Lower leg skin (tissue), 4 donors: ENCODE results near the gene MXRA7. TPM values are rescaled to one million over a fixed set of nuclear protein-coding genes. Genes with fewer than 3 reads are reported as not detected.
"Not testable (repeated sequence)": the region's sequence is repeated elsewhere in the genome, so short reads cannot be mapped to it uniquely, and the experiment has no call there.

Experiments
- DNase-seq, 2 donors: peaks; one replicate each; pipeline ENCODE4 v3.0.0-alpha.2; 2019; ENCODE audit warnings: low spot score in 2 of 2
- H3K4me3 ChIP-seq: fragments of 200-600 bp; sonication (generic); 2 replicates; pipeline ENCODE4 v1.5.1; 2017; ENCODE audit warnings: mild to moderate bottlenecking, low read depth; ENCODE audit not compliant: poor library complexity, severe bottlenecking
- CTCF ChIP-seq, 3 donors: fragments of 450-650 bp; IDR thresholded peaks; one replicate each; pipeline ENCODE4 v1.5.1; 2016; ENCODE audit warnings: antibody characterized with exemption in 3 of 3, mild to moderate bottlenecking in 3 of 3, moderate library complexity in 2 of 3
- POLR2A ChIP-seq, 2 donors: fragments of 450-650 bp; IDR thresholded peaks; one replicate each; pipeline ENCODE4 v1.6.1; 2016 to 2017; ENCODE audit warnings: antibody characterized with exemption in 2 of 2, mild to moderate bottlenecking in 1 of 2, moderate library complexity in 1 of 2
- WGBS, 2 donors: methylation state at CpG; one replicate each; pipeline ENCODE4 v1.1.5; 2018; 5-methylcytosine and 5-hydroxymethylcytosine counted together
- intact Hi-C: fragments of 100-400 bp; cut with DNase I; formaldehyde crosslinking; loops from one replicate; pipeline ENCODE4 v1.15.0; 2023; ENCODE audit warnings: low total_unique reads
- total RNA-seq, 4 donors: library from RNA; depleted of rRNA; stranded (reverse); fragments of >200 nt; gene quantifications; one replicate each; pipeline ENCODE4 v1.1.0, GENCODE V29; 2016

Gene MXRA7
- total RNA-seq, 4 donors from 2014 or later, result 31.6 to 97.4 (median 47.1) TPM

GRCh38 chr17:76742958-76743357 lies 32.2 kb upstream of the MXRA7 start:
- no peak overlapping the region for H3K4me3 ChIP-seq
- no peak for TF ChIP-seq CTCF (IDR thresholded peaks at IDR 0.05)
- no peak for TF ChIP-seq POLR2A (IDR thresholded peaks at IDR 0.05)
- DNase-seq, result no peak
- intact Hi-C loops, result no loop called here

- intact Hi-C loops, result no loop called here
- no peak for TF ChIP-seq CTCF (IDR thresholded peaks at IDR 0.05)
- no peak for TF ChIP-seq POLR2A (IDR thresholded peaks at IDR 0.05)
- 65 to 75% methylated on average over 5 of the region's 5 CpGs for WGBS, 2 donors
These were observed 29.8 kb upstream of the MXRA7 start for GRCh38 chr17:76740329-76741118.

GRCh38 chr17:76739568-76740115 lies 28.9 kb upstream of the MXRA7 start:
- H3K4me3 ChIP-seq, DNase-seq, intact Hi-C loops: not testable (repeated sequence)
- 88 to 92% methylated on average over 17 of the region's 17 CpGs for WGBS, 2 donors

More at GRCh38 chr17:76740329-76741118, 29.8 kb upstream of the MXRA7 start:
- DNase-seq, result no peak
- H3K4me3 ChIP-seq, result no peak overlapping the region

- peak overlapping the region; percentile 35 for H3K4me3 ChIP-seq
- intact Hi-C loops, result no loop called here
- TF ChIP-seq POLR2A (IDR thresholded peaks at IDR 0.05) (no peak), CTCF (IDR thresholded peaks at IDR 0.05) (no peak)
- no peak for DNase-seq
- WGBS, 2 donors, result 0 to 1% methylated on average over 7 of the region's 7 CpGs
These were observed 27.7 kb upstream of the MXRA7 start for GRCh38 chr17:76738468-76738850.

GRCh38 chr17:76737676-76738467 lies 27.1 kb upstream of the MXRA7 start, which contains the start of gene MFSD11:
MFSD11 (plus strand) TSS chr17:76738119; CDS start chr17:76738353, 234 bp downstream.
- peak within 1 kb of the TSS; percentile 87 for H3K4me3 ChIP-seq
- intact Hi-C loops, result no loop called here
- no peak for TF ChIP-seq CTCF (IDR thresholded peaks at IDR 0.05)
- TF ChIP-seq POLR2A (IDR thresholded peaks at IDR 0.05), result no peak
- DNase-seq, result peak; percentile 87 to 98
- 0 to 1% methylated on average over 28 to 47 of the region's 57 CpGs for WGBS, 2 donors
